ENCODE measurements around the gene DUS2.

DUS2 gene

DNA sequence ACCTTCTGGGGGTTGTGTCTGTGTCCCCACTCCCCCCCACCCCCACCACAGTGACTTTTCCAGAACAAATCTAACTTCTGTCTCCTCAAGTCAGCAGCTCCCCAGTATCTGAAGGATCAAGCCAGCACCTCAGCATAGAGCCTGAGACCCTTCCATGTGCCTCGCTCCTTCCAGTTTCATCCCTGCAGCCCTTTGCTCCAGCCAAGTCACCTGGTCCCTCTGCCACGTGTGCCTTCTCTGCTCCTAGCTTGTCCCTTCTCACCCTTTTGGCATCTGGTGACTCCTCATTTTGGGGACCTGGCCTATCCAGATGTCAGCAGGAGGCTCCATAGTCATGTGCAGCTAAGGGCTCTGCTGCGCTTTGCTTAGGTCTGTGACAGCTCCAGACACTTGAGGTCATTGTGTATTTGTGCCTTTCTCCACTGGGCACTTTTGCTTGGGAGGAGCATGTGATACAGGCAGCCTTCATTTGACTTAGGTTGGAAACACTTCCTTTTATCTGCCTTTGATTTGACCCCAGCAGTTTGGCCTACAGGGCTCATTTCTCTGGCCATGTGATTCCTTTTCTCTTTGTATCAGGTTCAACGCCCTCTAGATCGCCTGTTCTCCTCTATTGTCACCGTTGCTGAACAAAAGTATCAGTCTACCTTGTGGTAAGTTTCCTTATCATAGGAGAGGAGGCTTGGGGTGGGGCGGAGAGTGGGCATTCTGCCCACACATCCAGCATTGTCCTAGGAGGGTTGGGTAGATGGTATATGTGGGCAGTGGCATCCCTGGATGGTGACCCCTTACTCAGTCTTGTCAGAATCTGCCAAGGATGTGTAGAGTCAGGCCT lies 55.0 kb downstream of the DUS2 start:
- DNase-seq (ENCODE audit: low read depth) = no peak

- DNase-seq (ENCODE audit: low read depth) = no peak
Observed at GRCh38 chr16:68078701-68079375, 55.8 kb downstream of the DUS2 start.

DNA sequence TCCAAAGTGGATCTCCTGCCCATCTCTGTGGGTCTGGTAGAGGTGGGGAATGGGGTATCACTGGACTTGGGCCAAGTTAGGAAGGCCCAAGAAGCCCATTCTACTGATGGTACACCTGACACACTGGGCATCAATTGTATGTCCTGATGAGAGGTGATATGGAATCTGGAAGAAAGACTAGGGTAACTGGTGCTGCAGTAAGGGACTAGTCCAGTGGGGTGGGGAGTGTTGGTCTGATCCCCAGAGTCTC lies 56.2 kb downstream of the DUS2 start:
- no peak for DNase-seq (ENCODE audit: low read depth)

DNA sequence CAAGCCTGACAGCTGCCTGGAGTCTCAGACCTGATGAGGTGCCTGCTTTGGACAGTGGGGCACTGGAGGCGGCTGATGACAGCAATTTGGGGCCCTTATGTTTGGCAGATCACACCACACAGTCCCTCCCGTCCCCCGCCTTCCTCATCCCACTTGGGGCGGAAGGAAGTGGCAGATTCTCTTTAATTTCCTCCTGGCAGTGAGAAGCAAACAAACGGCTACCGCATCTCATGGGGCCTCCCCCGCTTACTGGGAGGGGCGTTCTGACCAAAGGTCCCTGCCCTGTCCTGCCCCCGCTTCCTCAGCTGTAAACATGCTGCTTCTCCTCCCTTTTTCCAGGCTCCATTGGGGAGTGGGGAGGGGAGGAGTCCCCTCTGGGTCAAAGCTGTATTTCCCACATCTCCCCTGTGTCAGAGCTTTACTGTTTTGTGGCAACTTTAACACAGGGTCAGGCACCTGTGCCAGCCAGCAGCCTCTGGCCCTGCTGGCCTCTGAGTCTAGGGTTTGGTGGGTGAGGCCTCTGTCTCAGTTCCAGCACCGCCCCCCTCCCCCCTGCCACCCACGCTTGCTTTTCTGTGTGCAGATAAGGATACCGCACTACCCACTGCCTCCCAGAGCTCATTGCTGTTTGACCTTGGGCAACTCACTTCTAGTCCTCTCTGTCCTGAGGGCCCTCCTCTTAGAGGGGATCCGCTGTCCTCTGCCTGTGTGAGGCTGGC lies 56.7 kb downstream of the DUS2 start:
- no peak for DNase-seq (ENCODE audit: low read depth)

- peak; percentile 19 for DNase-seq (ENCODE audit: low read depth)
Observed at GRCh38 chr16:68081861-68082628, 59.0 kb downstream of the DUS2 start.

GRCh38 chr16:68082629-68083238 lies 59.6 kb downstream of the DUS2 start:
- no peak for DNase-seq (ENCODE audit: low read depth)

DNA sequence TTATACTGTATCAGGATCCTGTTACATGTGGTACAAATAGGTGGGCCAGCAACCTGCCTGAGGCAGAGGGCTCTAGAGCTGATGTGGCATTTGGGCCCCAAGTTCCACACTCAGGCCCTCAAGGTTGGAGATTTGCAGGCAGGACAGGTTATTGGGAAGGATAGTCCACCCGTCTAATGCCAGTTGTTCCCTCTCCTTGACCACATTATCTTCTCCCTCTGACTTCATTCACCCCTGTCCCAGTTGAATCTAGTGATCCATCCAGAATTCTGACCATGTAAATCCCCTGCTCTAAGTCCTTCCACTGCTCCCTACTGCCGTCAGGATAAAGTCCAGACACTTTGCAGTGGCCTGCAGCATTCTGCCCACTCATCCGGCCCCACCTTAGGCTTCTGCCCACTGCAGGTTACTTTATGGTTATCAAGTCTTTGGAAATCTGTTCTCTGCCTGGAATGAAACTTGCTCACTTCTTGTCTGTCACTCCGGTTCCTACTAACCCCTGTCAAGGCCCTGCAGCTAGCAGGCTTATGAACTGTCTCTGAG lies 60.2 kb downstream of the DUS2 start:
- no peak for DNase-seq (ENCODE audit: low read depth)

GRCh38 chr16:68083861-68084503 lies 60.9 kb downstream of the DUS2 start:
- DNase-seq (ENCODE audit: low read depth) = peak; percentile 79

DNA sequence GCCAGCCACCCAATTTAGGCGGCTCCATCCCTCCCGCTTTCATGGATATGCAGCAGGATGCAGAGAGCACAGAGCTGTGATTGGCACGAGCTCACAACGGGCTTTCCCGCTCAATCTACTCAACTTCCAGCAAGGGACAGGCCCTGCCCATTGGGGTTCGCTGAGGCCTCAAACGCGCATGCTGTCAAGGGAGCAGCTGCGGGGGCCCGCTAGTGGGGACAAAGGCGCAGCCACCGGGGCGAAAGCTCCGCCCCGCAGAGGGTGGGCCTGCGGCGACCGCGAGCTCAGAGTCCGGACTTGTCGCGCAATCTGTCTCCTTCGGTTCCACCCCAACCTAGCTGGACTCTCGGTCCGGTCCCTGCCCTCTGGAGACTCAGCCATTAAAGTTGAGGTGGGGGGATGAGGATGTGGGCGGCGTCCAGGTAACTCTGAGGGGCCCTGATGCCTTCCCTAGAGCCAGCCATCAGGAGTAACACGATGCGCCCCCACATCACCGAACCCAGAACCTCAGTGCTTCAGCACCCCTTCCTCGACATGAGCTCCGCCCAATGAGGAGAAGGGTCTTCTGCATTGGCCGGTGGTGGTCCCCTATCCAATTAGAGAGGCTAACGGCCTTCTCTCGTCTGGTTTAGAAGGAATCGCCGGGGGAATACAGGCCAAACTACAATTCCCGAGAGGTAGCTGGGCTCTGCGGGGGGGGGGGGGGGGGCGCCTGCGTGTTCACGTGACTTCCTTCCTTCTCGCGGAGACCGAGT lies 61.6 kb downstream of the DUS2 start:
- DNase-seq (ENCODE audit: low read depth) = peak; percentile 86

GRCh38 chr16:68085259-68086071 lies 62.4 kb downstream of the DUS2 start, which contains the start of gene NFATC3:
TSS of gene NFATC3 (plus strand) at chr16:68085370. CDS start at chr16:68085682, 312 bp downstream.
- peak; percentile 97 for DNase-seq (ENCODE audit: low read depth)

DNA sequence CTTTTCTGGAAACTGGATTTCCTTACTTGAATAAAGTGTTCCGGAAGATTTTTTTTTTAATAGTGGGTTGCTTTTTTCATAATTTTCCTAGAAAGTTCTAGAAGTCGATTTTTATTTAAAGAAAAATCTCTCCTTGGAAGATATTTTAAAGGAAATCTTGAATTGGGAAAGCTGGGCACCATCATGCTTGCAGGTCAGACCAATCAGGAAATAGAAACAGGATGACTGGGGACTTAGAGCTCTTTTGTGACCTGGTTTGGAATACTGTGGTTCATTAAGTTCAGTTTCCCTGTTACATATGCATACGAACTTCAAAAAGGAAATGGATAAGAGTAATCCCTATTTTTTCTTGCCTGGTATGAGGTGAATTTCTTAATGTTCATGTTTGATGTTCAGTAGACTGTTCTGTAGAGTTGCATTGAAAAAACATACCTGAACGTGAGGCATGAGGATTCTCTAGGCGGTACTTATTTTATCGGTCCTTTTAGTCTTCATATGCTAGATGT lies 63.3 kb downstream of the DUS2 start:
- peak; percentile 63 for DNase-seq (ENCODE audit: low read depth)

DNA sequence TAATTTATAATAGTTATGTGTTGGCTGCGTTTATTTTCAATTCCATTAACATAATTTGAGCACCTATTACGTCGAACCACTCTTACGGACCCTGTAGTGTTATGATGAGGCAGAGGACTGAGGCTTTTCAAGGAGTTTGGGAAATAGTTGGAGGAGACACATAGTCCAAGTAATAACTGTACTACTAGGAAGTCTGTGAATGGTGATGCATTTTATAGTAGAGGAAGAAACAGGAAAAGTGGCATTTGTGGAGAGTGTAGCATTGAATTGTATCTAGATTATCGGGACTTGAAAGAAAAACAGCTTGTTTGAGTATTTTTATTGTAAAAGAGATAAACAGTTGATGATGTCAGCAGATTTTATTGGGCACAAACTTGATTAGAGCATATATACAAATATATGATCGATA lies 63.8 kb downstream of the DUS2 start:
- peak; percentile 35 for DNase-seq (ENCODE audit: low read depth)

GRCh38 chr16:68087688-68088087 lies 64.6 kb downstream of the DUS2 start:
- DNase-seq (ENCODE audit: low read depth) = no peak

- DNase-seq (ENCODE audit: low read depth) = no peak
Observed at GRCh38 chr16:68088130-68088972, 65.3 kb downstream of the DUS2 start.

DNA sequence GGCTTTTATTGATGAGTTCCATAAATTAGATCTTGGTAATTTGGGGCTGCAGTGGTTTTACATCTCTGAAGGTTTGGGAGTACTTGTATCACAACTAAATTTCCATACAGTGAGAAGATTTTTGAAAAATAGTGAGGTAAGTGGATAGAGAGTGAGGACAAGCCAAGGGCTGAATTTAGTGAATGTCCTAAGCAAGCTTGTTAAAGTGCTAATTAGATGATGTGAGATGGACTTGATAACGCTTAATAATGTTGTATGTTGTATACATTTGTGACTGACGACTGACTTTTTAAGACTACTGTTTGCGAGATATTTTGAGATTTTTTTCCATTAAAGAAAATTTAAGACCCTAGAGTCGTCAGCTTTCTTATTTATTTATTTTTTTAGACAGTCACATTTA lies 66.0 kb downstream of the DUS2 start:
- no peak for DNase-seq (ENCODE audit: low read depth)

GRCh38 chr16:68090130-68090529 lies 67.0 kb downstream of the DUS2 start:
- no peak for DNase-seq (ENCODE audit: low read depth)

- no peak for DNase-seq (ENCODE audit: low read depth)
Observed at GRCh38 chr16:68090533-68090932, 67.4 kb downstream of the DUS2 start.
